HepG2 (cell line): ENCODE results near the gene ZNF771. TPM values are rescaled to one million over a fixed set of nuclear protein-coding genes. Genes with fewer than 3 reads are reported as not detected.

Experiments
- CBX1 ChIP-seq: IDR thresholded peaks from one replicate; pipeline ENCODE4 v1.6.1; 2016; ENCODE audit warnings: antibody characterized with exemption, low read depth
- DPF2 ChIP-seq: sonication (generic); formaldehyde crosslinking; IDR thresholded peaks from 2 replicates; pipeline ENCODE4 v1.4.0; 2020; ENCODE audit warnings: mild to moderate bottlenecking, low read depth, missing genetic modification reagents, borderline replicate concordance
- HNRNPLL ChIP-seq: fragments of 200-400 bp; formaldehyde crosslinking; IDR thresholded peaks from 2 replicates; pipeline ENCODE4 v1.6.1; 2017; ENCODE audit warnings: mild to moderate bottlenecking, low read depth, low read length; ENCODE audit not compliant: poor library complexity, severe bottlenecking
- ISX ChIP-seq: sonication (generic); formaldehyde crosslinking; conservative IDR thresholded peaks from 2 replicates; pipeline ENCODE4 v1.5.0; 2020; ENCODE audit warnings: missing genetic modification reagents
- KDM2A ChIP-seq: sonication (generic); formaldehyde crosslinking; IDR thresholded peaks from 2 replicates; pipeline ENCODE4 v1.4.0; 2020; ENCODE audit warnings: low read depth, missing genetic modification reagents, borderline replicate concordance
- KDM3A ChIP-seq: IDR thresholded peaks from 2 replicates; pipeline ENCODE4 v1.6.1; 2018; ENCODE audit warnings: low read depth, missing compliant biosample characterization
- KDM5B ChIP-seq: sonication (generic); formaldehyde crosslinking; IDR thresholded peaks from 2 replicates; pipeline ENCODE4 v1.4.0; 2020; ENCODE audit warnings: missing genetic modification reagents, mild to moderate bottlenecking, borderline replicate concordance
- KLF13 ChIP-seq: sonication (generic); formaldehyde crosslinking; IDR thresholded peaks from 2 replicates; pipeline ENCODE4 v1.4.0; 2020; ENCODE audit warnings: mild to moderate bottlenecking, missing genetic modification reagents
- MEIS2 ChIP-seq: sonication (generic); formaldehyde crosslinking; IDR thresholded peaks from 2 replicates; pipeline ENCODE4 v1.9.0; 2021; ENCODE audit warnings: mild to moderate bottlenecking, missing genetic modification reagents
- NCOA5 ChIP-seq: sonication (generic); formaldehyde crosslinking; IDR thresholded peaks from 2 replicates; pipeline ENCODE4 v1.4.0; 2020; ENCODE audit warnings: missing genetic modification reagents
- PAWR ChIP-seq: sonication (generic); formaldehyde crosslinking; IDR thresholded peaks from 2 replicates; pipeline ENCODE4 v1.4.0; 2020; ENCODE audit warnings: missing genetic modification reagents, mild to moderate bottlenecking, borderline replicate concordance
- SIX4 ChIP-seq: sonication (generic); formaldehyde crosslinking; IDR thresholded peaks from 2 replicates; pipeline ENCODE4 v1.4.0; 2020; ENCODE audit warnings: missing genetic modification reagents
- SP5 ChIP-seq: IDR thresholded peaks from 2 replicates; pipeline ENCODE4 v1.6.1; 2016; ENCODE audit warnings: low read depth, borderline replicate concordance
- ZBTB21 ChIP-seq: sonication (generic); formaldehyde crosslinking; IDR thresholded peaks from 2 replicates; pipeline ENCODE4 v1.4.0; 2020; ENCODE audit warnings: missing genetic modification reagents
- ZC3H13 ChIP-seq: sonication (generic); formaldehyde crosslinking; IDR thresholded peaks from 2 replicates; pipeline ENCODE4 v1.8.1; 2023; ENCODE audit warnings: mild to moderate bottlenecking, missing genetic modification reagents, moderate library complexity
- ZFP91 ChIP-seq: sonication (generic); formaldehyde crosslinking; IDR thresholded peaks from 2 replicates; pipeline ENCODE4 v1.9.0; 2022; ENCODE audit warnings: missing genetic modification reagents, mild to moderate bottlenecking, borderline replicate concordance
- ZKSCAN5 ChIP-seq: sonication (generic); formaldehyde crosslinking; IDR thresholded peaks from 2 replicates; pipeline ENCODE4 v1.5.1; 2020; ENCODE audit warnings: mild to moderate bottlenecking, missing genetic modification reagents
- ZNF225 ChIP-seq: sonication (generic); formaldehyde crosslinking; IDR thresholded peaks from 2 replicates; pipeline ENCODE4 v1.4.0; 2020; ENCODE audit warnings: mild to moderate bottlenecking, missing genetic modification reagents
- ZNF431 ChIP-seq: sonication (generic); formaldehyde crosslinking; IDR thresholded peaks from 2 replicates; pipeline ENCODE4 v1.9.0; 2022; ENCODE audit warnings: missing genetic modification reagents, low read depth, mild to moderate bottlenecking, borderline replicate concordance
- ZNF512 ChIP-seq: sonication (generic); formaldehyde crosslinking; IDR thresholded peaks from 2 replicates; pipeline ENCODE4 v1.4.0; 2020; ENCODE audit warnings: mild to moderate bottlenecking, missing genetic modification reagents
- ZNF564 ChIP-seq: sonication (generic); formaldehyde crosslinking; IDR thresholded peaks from 2 replicates; pipeline ENCODE4 v1.8.1; 2023; ENCODE audit warnings: mild to moderate bottlenecking, missing genetic modification reagents
- ZNF773 ChIP-seq: sonication (generic); formaldehyde crosslinking; IDR thresholded peaks from 2 replicates; pipeline ENCODE4 v1.4.0; 2020; ENCODE audit warnings: missing genetic modification reagents, borderline replicate concordance
- ZNF781 ChIP-seq: sonication (generic); formaldehyde crosslinking; IDR thresholded peaks from 2 replicates; pipeline ENCODE4 v1.5.1; 2020; ENCODE audit warnings: borderline replicate concordance, mild to moderate bottlenecking, missing genetic modification reagents; ENCODE audit errors: not compliant biosample characterization
- polyA plus RNA-seq, 8 experiments: library from polyadenylated mRNA; depleted of rRNA in 3 of 8; stranded (reverse) in 7 of 8; unstranded in 1 of 8; fragments of >200 nt; fragmentation: Illumina TruSeq in 4 of 8; extraction: Trizol in 4 of 8; gene quantifications; 2 replicates each; pipeline versions ENCODE4 v1.2.1 to v1.2.3, GENCODE V29; 2011 to 2016; ENCODE audit warnings: low read depth in 4 of 8, missing spikeins in 1 of 8, mixed read lengths in 1 of 8; ENCODE audit not compliant: insufficient read depth in 1 of 8
- total RNA-seq, 5 experiments: library from RNA; depleted of rRNA; stranded (reverse); fragments of >200 nt; fragmentation: Illumina TruSeq; extraction: Trizol; gene quantifications; 2 replicates each; pipeline ENCODE4 v1.2.3, GENCODE V29; 2016; ENCODE audit warnings: low read depth in 1 of 5

The ZNF771 gene
- total and polyA plus RNA-seq, 2 of the 13 experiments (the other 11 are each of a cell fraction or from before 2014, with no cell fraction given) = 5.0 to 11.8 TPM

DNA sequence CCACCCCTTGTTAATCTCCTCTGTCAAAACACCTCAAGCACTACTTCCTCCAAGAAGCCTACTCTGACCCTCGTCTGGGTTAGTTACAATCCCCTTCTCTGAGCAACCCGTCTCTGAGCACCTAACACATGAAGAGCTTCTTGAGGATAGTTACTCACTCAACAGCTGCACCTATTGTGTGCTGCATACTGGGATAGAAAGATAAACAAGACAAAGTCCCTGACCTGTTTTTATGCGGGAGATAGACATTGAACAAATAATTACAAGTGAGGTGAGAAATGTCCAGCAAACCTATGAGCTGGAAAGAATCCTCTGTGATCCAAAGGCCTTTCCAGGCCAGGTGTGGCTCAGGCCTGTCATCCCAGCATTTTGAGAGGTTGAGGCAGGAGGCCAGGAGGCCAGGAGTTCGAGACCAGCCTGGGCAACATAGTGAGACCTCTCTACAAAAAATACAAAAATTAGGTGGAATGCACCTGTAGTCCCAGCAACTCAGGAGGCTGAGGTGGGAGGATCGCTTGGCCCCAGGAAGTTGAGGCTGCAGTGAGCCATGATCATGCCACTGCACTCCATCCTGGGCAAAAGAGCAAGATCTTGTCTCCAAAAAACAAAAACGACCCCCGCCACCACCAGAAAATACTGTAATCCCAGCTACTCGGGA is 5.5 kb upstream of the ZNF771 start (continued):
- no peak for TF ChIP-seq ZNF781 (CRISPR knock-in tag)
- peak; percentile 69; the same call in 1 of the 2 replicates for TF ChIP-seq ZKSCAN5
- peak; percentile 49; the same call in 1 of the 2 replicates for TF ChIP-seq MEIS2 (CRISPR knock-in tag)
- no peak for TF ChIP-seq ZNF564 (CRISPR knock-in tag)
- TF ChIP-seq SP5 (CRISPR knock-in tag) = peak; percentile 34; the same call in 1 of the 2 replicates
- no peak for TF ChIP-seq KDM5B
- 0 out of 2 replicates have a peak, but pooled peaks have one; percentile 11 for TF ChIP-seq ZNF512 (CRISPR knock-in tag)
- no peak for TF ChIP-seq HNRNPLL
- peak; percentile 97 for TF ChIP-seq CBX1
- TF ChIP-seq KDM3A (CRISPR knock-in tag) = no peak; the same call in 1 of the 2 replicates
- TF ChIP-seq PAWR = no peak
- TF ChIP-seq KDM2A (CRISPR knock-in tag) = peak; percentile 49
- no peak for TF ChIP-seq ZNF773 (CRISPR knock-in tag)
- no peak; the same call in 1 of the 2 replicates for TF ChIP-seq ZFP91 (CRISPR knock-in tag)
- TF ChIP-seq ZNF225 (CRISPR knock-in tag) = no peak
- no peak for TF ChIP-seq ISX (CRISPR knock-in tag)
- no peak; the same call in 1 of the 2 replicates for TF ChIP-seq ZBTB21
- peak; percentile 78; the same call in 1 of the 2 replicates for TF ChIP-seq DPF2 (CRISPR knock-in tag)
- no peak for TF ChIP-seq KLF13 (CRISPR knock-in tag)
- TF ChIP-seq ZNF431 = no peak
- 0 out of 2 replicates have a peak, but pooled peaks have one; percentile 19 for TF ChIP-seq SIX4 (CRISPR knock-in tag)
- no peak for TF ChIP-seq ZC3H13
- no peak for TF ChIP-seq NCOA5
